ENCODE data around the gene TMEM269. TPM values are rescaled to one million over a fixed set of nuclear protein-coding genes. Genes with fewer than 3 reads are reported as not detected.
"Not testable (repeated sequence)": the region's sequence is repeated elsewhere in the genome, so short reads cannot be mapped to it uniquely, and the experiment has no call there.

Gene TMEM269
- total RNA-seq, 1 donor from 2014 or later = under 0.01 TPM

DNA sequence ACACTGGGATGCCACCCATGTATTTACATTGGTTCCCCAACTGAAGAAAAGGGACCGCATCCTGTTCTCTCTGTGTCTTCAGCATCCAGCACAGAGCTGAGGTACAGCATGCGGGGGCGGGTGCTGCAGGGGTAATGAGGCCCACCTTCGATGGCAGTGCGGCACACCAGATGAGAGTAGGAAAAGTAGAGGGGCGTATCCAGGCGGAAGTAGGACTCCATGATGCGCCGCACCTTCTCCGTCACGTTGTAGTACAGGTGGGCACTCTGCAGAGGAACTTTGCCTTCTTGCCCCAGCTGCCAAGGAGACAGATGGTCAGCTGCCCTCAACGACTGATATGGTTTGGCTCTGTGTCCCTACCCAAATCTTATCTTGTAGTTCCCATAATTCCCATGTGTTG is 34.8 kb upstream of the TMEM269 start:
- Histone ChIP-seq H3K4me3 (ENCODE audit: low read depth, low read length) (no peak overlapping the region), H3K27me3 (ENCODE audit: control insufficient read depth, insufficient read depth, low read length) (no peaks in the 10 kb centered on the region), H3K36me3 (ENCODE audit: control insufficient read depth, insufficient read depth, low read length) (peaks cover 17% of the 10 kb centered on the region)
- DNase-seq (ENCODE audit: low read depth) (no peak), FAIRE-seq (no peak)
- TF ChIP-seq, protein P1, sequence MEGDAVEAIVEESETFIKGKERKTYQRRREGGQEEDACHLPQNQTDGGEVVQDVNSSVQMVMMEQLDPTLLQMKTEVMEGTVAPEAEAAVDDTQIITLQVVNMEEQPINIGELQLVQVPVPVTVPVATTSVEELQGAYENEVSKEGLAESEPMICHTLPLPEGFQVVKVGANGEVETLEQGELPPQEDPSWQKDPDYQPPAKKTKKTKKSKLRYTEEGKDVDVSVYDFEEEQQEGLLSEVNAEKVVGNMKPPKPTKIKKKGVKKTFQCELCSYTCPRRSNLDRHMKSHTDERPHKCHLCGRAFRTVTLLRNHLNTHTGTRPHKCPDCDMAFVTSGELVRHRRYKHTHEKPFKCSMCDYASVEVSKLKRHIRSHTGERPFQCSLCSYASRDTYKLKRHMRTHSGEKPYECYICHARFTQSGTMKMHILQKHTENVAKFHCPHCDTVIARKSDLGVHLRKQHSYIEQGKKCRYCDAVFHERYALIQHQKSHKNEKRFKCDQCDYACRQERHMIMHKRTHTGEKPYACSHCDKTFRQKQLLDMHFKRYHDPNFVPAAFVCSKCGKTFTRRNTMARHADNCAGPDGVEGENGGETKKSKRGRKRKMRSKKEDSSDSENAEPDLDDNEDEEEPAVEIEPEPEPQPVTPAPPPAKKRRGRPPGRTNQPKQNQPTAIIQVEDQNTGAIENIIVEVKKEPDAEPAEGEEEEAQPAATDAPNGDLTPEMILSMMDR (IDR thresholded peaks at IDR 0.05; ENCODE audit: insufficient read depth, low read length, severe bottlenecking) = no peak

DNA sequence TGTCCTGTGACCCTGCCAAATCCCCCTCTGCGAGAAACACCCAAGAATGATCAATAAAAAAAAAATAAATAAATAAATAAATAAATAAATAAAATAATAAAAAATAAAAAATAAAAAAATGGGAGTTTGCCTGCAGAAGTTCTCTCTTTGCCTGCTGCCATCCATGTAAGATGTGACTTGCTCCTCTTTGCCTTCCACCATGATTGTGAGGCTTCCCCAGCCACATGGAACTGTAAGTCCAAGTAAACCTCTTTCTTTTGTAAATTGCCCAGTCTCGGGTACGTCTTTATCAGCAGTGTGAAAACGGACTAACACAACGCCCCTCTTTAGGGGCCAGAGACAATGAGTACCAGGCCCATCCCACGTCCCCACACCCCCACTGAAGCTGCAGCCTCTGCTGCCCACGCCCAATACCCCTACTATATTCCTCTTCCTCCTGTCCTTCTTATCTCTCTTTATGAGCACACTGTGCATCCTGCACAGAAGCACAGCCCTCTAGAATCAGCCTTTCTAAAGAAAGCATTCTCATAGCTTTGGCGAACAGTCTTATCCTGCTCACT is 33.2 kb upstream of the TMEM269 start:
- not testable (repeated sequence) for DNase-seq (ENCODE audit: low read depth); FAIRE-seq
- peaks cover 21% of the 10 kb centered on the region for H3K36me3 ChIP-seq (ENCODE audit: control insufficient read depth, insufficient read depth, low read length)

DNA sequence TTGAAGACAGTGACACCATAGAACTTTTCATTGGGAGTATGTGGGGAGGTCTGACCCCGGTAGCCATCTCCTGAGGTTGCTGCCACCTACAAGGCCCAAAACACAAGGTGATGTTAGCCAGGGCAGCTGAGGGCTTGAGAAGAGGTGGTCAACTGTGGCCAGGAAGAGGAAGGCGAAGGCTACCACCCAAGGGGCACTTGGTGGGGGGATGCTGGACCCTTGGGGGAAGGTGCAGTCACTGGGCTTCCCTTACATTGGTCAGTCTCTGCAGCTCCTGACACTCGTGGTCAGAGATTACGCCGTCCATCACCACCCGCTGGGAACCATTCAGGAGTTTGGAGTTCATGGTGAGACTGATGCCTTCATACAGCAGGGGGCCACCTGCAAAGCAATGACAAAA is 32.5 kb upstream of the TMEM269 start:
- Histone ChIP-seq H3K4me3 (ENCODE audit: low read depth, low read length) (no peak overlapping the region), H3K27me3 (ENCODE audit: control insufficient read depth, insufficient read depth, low read length) (no peaks in the 10 kb centered on the region), H3K36me3 (ENCODE audit: control insufficient read depth, insufficient read depth, low read length) (peaks cover 18% of the 10 kb centered on the region)
- TF ChIP-seq, protein P1 (IDR thresholded peaks at IDR 0.05; ENCODE audit: insufficient read depth, low read length, severe bottlenecking) = no peak
- no peak for DNase-seq (ENCODE audit: low read depth)
- no peak for FAIRE-seq

More for the DNA sequence above, 33.2 kb upstream of the TMEM269 start:
- not testable (repeated sequence) for H3K27me3 ChIP-seq (ENCODE audit: control insufficient read depth, insufficient read depth, low read length); H3K4me3 ChIP-seq (ENCODE audit: low read depth, low read length)

DNA sequence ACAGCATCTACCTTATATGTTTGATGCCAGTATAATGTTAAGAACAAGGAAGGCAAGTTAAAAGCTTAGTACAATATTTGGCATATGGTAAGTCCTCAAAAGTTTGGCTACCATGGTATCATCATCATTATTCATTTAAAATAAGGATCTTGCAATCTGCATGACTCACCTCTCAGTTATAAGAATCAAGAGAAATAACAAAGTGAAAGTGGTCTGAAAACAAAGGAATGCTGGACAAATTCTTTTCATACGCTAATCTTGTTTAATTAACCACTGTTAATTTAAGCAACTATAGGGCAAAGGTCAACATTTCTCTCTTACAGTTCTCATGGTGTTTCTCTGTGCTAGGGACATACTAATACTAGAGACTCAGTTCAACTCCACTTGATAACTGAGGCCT is 31.7 kb upstream of the TMEM269 start:
- Histone ChIP-seq H3K4me3 (ENCODE audit: low read depth, low read length) (no peak overlapping the region), H3K36me3 (ENCODE audit: control insufficient read depth, insufficient read depth, low read length) (peaks cover 17% of the 10 kb centered on the region), H3K27me3 (ENCODE audit: control insufficient read depth, insufficient read depth, low read length) (no peaks in the 10 kb centered on the region)
- DNase-seq (ENCODE audit: low read depth) (peak; percentile 55), FAIRE-seq (no peak)
- TF ChIP-seq, protein P1 (IDR thresholded peaks at IDR 0.05; ENCODE audit: insufficient read depth, low read length, severe bottlenecking) = no peak

DNA sequence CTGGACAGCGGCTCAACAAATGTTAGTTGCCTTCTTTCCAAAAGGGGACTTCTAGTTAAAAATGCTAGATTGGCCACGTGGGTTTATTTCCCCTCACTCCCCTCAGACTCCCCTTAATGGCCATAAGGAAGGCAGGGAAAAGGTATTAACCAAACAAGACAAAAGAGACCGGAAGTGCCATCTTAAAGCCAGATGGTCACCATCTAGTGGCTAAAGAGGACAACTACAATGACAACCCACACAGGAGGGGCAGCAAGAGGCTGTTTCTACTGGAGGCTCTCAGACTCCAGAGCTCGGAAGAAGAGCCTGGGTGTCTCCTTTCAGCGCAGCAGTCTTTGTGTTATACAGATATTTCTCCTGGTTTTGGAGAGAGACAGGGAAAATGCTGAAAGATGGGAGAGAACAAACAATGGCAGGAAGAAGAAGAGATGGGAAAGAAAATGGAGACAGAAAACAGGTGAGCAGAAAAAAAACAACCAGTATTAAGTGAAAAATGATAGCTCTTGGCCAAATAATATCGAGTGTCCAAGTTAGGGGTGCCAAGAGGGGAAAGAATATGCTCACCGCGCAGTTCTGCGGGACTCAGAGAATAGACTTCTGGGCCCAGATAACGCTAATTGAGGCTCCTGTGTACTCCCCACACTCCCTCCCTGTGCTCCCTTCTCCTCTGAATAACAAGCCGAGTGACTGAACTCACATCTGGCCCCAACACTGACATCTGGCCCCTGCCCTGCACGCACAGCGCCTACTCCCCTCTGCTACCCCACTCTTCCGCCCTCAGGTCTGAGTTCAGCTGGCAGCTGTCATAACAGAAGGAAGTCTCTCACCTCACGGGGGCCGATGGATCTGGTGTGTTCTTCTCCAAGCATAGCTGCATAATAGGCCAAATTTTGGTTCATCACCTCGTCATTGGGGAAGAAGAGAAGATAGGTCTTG is 27.6 kb upstream of the TMEM269 start:
- no peak overlapping the region for H3K4me3 ChIP-seq (ENCODE audit: low read depth, low read length)
- FAIRE-seq (peak; percentile 77), DNase-seq (ENCODE audit: low read depth) (peak; percentile 71)
- H3K27me3 ChIP-seq (ENCODE audit: control insufficient read depth, insufficient read depth, low read length) = no peaks in the 10 kb centered on the region
- TF ChIP-seq, protein P1 (IDR thresholded peaks at IDR 0.05; ENCODE audit: insufficient read depth, low read length, severe bottlenecking) = peak; percentile 78
- peaks cover 18% of the 10 kb centered on the region for H3K36me3 ChIP-seq (ENCODE audit: control insufficient read depth, insufficient read depth, low read length)

DNA sequence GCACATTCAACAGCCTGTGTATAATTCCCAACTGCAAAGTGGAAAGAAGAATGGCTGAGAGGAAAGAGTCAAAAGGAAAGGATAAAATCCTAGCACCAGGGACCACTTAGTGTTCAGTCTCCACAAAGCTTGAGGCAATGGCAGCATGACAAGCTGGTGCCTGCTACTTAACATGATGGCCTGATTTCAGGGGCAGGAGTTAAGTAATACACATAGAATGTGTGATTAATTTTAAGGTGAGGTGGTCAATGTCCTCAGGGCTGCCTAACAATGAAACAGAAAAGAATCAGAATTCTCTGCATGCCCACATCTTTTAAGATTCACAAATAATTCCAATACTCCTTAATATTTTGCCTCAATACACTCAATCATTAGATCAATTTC is 26.9 kb upstream of the TMEM269 start:
- H3K36me3 ChIP-seq (ENCODE audit: control insufficient read depth, insufficient read depth, low read length) = peaks cover 18% of the 10 kb centered on the region
- FAIRE-seq = no peak

More for the DNA sequence above, 26.9 kb upstream of the TMEM269 start:
- TF ChIP-seq, protein P1 (IDR thresholded peaks at IDR 0.05; ENCODE audit: insufficient read depth, low read length, severe bottlenecking) = no peak
- Histone ChIP-seq H3K27me3 (ENCODE audit: control insufficient read depth, insufficient read depth, low read length) (no peaks in the 10 kb centered on the region), H3K4me3 (ENCODE audit: low read depth, low read length) (no peak overlapping the region)
- peak; percentile 62 for DNase-seq (ENCODE audit: low read depth)
